Measurements from ENCODE around the gene EFNB3.

DNA sequence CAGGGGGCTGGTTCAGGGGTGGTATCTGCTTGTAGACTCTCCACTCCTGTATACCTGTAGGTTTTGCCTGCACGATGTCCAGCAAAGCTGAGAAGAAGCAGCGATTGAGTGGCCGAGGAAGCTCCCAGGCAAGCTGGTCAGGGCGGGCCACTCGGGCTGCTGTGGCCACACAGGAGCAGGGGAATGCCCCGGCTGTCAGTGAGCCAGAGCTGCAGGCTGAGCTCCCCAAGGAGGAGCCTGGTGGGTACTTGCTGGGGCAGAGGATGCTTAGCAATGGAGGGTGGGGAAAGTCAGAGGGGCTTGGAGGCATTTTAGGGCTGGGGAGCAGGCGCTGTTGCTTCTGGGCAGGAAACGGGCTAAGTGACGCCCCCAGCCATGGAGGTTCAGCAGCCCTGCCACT, 14.7 kb downstream of the EFNB3 start:
- no peak for TF ChIP-seq CTCF (conservative IDR thresholded peaks at IDR 0.05 in 1 of 2, IDR thresholded peaks at IDR 0.05 in 1 of 2; ENCODE audit: extremely low read depth in 1 of 2, insufficient read depth in 1 of 2, low read depth in 1 of 2, low read length in 2 of 2)
- TF ChIP-seq EZH2 (IDR thresholded peaks at IDR 0.05; ENCODE audit: borderline replicate concordance, low read length): no peak
